ENCODE measurements around the gene FSD1. TPM values are rescaled to one million over a fixed set of nuclear protein-coding genes. Genes with fewer than 3 reads are reported as not detected.
"Not testable (repeated sequence)": the region's sequence is repeated elsewhere in the genome, so short reads cannot be mapped to it uniquely, and the experiment has no call there.

The FSD1 gene
- total RNA-seq, 1 donor from 2014 or later = 2.2 TPM

DNA sequence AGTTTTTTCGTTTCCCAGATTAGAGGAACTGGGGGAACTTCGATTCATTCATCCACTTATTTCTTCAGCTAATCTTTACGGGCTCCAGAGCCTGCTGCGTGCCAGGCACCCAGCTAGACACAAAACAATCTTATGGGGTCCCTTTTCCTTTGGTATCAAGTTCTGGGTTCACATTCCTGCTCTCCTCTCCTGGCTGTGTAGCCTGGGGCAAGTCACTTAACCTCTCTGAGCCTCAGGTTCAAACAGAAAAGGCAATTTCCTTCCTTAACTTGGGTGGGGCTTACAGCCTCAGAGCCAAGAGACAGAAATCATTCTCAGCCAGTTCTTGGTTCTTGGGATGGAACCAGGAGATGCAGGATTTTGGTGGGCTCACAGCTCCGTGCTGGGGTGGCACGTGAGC, 19.4 kb upstream of the FSD1 start:
- no peak for DNase-seq (ENCODE audit: low read depth in 2 of 2)

GRCh38 chr19:4286141-4286540, 18.3 kb upstream of the FSD1 start:
- not testable (repeated sequence) for DNase-seq (ENCODE audit: low read depth in 2 of 2)

DNA sequence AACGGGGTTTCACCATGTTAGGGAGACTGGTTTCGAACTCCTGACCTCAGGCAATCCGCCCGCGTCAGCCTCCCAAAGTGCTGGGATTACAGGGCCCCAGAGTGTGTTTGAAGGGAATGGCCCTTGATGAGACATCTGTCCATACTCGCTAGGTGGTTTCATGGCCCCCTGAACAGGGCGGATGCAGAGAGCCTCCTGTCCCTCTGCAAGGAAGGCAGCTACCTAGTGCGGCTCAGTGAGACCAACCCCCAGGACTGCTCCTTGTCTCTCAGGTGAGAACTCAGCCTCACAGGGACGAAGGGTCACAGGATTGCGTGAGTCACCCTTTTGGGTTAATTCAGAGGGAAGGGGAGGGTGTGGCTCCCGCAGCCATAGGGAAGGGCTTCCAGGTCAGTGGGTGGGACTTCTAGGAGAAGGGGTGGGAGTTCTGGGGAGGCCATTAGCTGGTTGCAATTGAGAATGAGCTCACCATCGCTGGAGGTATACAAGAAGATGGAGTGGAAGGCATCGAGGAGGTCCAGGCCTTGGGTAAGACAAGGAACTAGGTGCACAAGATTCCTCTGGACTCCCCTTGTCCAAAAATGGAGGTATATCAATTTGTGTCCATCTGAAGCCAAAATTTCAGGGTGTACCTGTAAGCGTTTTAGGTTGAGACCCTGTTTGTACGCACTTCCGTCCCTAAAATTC, 16.2 kb upstream of the FSD1 start:
- no peak for DNase-seq (ENCODE audit: low read depth in 2 of 2)

- no peak for DNase-seq (ENCODE audit: low read depth in 2 of 2)
Observed at GRCh38 chr19:4291184-4291732, 13.1 kb upstream of the FSD1 start.

DNA sequence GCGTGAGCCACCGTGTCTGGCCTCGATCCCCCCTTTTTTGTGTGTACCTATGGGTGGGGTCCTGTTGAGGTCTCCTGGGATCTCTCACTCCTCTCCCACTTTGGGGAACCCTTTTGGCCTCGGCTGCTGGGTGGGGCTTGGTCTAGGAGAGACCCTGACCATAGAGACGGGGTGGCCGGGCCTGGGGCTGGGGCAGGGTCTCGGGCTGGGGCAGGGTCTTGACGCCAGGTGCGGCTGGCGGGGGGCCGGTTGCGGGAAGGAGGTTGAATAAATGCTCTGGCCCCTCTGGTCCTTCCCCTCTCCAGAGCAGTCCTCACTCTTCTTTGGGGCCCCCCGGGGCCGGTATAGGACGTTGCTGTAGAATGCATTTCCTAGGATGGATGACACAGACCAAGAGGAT, 11.9 kb upstream of the FSD1 start:
- no peak for DNase-seq (ENCODE audit: low read depth in 2 of 2)

GRCh38 chr19:4294389-4294788, 10.0 kb upstream of the FSD1 start:
- no peak for DNase-seq (ENCODE audit: low read depth in 2 of 2)

DNA sequence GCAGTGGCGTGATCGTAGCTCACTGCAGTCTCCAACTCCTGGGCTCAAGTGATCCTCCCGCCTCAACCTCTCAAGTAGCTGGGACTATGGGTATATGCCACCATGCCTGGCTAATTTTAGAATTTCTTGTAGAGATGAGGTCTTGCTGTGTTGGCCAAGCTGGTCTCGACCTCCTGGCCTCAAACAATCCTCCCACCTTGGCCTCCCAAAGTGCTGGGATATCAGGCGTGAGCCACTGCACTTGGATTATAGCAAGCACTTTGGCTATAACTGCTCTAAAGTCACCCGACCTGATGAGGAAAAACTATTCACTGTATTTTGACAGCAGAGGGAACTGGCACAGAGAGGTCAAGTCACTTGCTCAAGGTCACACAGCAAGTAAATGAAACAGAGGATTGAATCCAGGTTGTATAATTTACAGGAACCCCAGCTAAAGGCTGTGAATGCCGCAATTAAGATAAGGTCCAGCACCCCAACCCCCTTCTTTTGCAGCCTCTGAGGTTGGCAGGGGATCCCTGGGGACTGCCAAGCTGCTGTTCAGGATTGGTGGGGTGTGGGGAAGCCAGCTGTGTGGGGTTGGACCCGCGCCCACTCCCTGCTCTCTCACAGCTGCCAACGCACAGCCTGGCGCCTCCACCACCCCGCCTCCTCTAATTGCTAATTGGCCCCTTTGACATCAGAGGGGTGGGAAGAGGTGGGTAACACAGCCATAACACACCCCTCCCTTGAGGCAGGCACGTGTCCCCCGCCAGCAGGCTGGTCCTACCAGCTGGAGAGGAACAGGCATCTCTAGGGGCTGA, 8.2 kb upstream of the FSD1 start:
- no peak for DNase-seq (ENCODE audit: low read depth in 2 of 2)

DNA sequence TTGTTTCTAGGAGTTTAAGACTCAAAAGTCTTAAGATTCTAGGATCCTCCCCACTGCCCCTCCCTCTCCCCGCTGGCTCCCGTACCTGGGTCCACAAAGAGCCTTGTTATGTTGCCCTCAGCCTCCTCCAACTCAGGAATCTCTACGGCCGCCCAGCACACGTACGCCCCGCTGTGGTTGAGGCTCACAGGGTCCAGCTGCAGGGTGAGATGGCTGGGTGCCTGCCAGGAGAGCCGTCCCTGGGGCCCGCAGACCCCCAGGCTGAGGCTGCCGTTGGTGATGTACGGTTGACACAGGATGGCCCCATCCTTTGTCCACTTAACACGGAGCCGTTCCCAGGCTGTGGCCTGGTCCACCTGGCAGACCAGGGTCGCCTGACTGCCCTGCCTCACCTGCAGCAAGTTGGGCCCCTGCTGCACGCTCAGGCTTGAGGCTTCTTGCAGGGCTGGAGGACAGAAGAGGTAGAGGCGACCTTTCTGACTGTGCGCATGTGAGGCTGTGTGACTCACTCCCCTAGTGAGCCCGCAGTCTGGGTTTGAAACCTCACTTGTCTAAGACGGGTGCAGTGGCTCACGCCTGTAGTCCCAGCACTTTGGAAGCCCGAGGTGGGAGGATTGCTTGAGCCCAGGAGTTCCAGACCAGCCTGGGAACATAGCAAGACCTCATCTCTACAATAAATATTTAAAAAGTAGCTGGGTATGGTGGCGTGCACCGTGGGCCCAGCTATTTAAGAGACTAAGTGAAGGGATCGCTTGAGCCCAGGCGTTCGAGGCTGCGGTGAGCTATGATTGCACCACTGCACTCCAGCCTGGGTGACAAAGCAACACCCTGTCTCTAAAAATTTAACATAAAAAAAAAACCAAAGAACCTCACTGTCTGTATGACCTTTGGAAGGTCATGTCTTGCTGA, 6.2 kb upstream of the FSD1 start:
- no peak for DNase-seq (ENCODE audit: low read depth in 2 of 2)

DNA sequence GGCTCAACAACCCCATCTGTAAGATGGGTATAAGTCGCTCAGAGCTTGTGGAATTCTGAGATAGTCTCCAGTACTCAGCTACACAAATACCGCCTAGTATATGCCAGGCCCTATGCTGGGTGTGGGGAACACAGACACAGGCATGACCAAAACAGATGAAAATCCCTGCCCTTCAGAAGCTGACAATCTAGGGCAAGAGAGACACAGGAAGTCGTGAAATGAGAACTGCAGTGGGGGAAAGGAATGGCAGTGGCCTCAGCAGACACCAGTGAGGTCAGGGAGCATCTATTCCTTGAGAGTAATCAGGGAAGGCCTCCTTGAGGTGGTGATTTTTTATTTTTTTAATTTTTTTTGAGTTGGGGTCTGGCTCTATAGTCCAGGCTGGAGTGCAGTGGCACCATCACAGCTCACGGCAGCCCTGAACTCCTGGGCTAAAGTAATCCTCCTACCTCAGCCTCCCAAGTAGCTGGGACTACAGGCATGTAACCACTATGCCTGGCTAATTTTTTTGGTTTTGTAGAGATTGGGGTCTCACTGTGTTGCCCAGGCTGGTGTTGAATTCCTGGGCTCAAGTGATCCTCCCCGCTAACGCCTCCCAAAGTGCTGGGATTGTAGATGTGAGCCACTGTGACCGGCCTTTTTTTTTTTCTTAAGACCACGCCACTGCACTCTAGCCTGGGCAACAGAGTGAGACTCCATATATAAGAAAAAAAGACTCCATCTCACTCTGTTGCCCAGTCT, 5.4 kb upstream of the FSD1 start:
- DNase-seq (ENCODE audit: low read depth in 2 of 2) = no peak

- DNase-seq (ENCODE audit: low read depth in 2 of 2) = no peak
Observed at GRCh38 chr19:4300589-4300988, 3.8 kb upstream of the FSD1 start.

DNA sequence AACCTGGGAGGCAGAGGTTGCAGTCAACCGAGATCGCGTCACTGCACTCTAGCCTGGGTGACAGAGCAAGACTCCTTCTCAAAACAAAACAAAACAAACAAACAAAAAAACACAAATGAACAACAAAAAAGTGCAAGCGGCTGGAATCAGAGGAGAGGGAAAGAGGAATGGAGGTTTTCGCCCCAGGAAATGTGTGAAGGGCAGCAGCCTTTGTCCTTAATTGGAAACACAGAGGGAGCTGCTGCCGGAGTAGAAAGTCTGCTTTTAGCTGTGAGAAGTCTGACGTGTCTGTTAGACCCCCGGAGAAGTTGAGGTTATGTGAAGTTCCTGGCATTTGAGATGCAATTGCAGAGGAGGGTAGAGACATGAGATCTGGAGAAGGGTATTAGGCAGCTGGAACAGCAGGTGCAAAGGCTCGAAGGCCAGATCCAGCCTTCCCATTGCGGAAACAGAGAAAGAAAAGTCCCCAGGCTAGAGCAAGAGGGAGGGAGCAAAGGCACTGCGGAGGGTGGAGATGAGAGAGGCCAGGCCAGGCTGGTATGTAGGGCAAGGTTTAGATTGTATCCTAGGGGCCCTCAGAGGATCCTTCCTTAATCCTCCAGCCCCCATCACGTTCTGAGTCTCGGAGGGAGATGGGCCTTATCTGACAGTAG, 2.7 kb upstream of the FSD1 start:
- no peak for DNase-seq (ENCODE audit: low read depth in 2 of 2)

GRCh38 chr19:4302243-4302640, 2.2 kb upstream of the FSD1 start, which contains the start of gene TMIGD2:
Gene TMIGD2 (minus strand): TSS chr19:4302389. CDS start chr19:4302385, 4 bp downstream.
- DNase-seq (ENCODE audit: low read depth in 2 of 2) = no peak

GRCh38 chr19:4303819-4304537, 420 bp upstream of the FSD1 start:
- no peak for DNase-seq (ENCODE audit: low read depth in 2 of 2)

- no peak for DNase-seq (ENCODE audit: low read depth in 2 of 2)
Observed at GRCh38 chr19:4305257-4305612, 837 bp downstream of the FSD1 start.

GRCh38 chr19:4305659-4306058, 1.3 kb downstream of the FSD1 start:
- no peak for DNase-seq (ENCODE audit: low read depth in 2 of 2)

GRCh38 chr19:4310247-4311121, 6.1 kb downstream of the FSD1 start:
- no peak for DNase-seq (ENCODE audit: low read depth in 2 of 2)

DNA sequence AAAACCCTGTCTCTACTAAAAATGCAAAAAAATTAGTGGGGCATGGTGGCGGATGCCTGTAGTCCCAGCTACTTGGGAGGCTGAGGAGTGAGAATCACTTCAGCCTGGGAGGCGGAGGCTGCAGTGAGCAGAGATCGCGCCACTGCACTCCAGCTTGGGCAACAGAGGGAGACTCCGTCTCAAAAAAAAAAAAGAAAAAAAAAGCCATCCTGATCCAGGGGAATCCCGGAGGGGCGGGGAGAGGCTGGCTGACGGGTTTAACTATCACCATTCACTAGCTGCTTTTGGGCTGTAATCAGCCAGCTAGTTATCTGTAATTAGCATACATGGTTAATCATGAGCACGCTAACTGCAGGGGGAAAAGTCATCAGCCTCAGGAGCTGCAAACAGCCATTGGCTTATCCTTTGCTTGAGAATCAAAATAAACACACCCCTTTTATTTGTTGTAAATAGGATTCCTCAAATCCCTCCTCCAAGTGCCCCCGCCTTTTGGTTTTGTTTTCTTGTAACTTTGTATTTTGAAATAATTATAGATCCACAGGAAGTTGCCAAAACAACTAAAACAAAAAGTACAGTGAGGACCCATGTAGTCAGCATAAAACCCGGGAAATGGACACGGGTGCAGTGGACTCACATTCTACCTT, 9.6 kb downstream of the FSD1 start:
- DNase-seq (ENCODE audit: low read depth in 2 of 2) = no peak

GRCh38 chr19:4316956-4317355, 12.6 kb downstream of the FSD1 start:
- DNase-seq (ENCODE audit: low read depth in 2 of 2) = no peak

Data from lung microvascular endothelial cell (primary cell).